Measurements from ENCODE around the gene OBI1. TPM values are rescaled to one million over a fixed set of nuclear protein-coding genes. Genes with fewer than 3 reads are reported as not detected.

The OBI1 gene
- total RNA-seq, 1 experiment from 2014 or later, result 14.0 TPM

DNA sequence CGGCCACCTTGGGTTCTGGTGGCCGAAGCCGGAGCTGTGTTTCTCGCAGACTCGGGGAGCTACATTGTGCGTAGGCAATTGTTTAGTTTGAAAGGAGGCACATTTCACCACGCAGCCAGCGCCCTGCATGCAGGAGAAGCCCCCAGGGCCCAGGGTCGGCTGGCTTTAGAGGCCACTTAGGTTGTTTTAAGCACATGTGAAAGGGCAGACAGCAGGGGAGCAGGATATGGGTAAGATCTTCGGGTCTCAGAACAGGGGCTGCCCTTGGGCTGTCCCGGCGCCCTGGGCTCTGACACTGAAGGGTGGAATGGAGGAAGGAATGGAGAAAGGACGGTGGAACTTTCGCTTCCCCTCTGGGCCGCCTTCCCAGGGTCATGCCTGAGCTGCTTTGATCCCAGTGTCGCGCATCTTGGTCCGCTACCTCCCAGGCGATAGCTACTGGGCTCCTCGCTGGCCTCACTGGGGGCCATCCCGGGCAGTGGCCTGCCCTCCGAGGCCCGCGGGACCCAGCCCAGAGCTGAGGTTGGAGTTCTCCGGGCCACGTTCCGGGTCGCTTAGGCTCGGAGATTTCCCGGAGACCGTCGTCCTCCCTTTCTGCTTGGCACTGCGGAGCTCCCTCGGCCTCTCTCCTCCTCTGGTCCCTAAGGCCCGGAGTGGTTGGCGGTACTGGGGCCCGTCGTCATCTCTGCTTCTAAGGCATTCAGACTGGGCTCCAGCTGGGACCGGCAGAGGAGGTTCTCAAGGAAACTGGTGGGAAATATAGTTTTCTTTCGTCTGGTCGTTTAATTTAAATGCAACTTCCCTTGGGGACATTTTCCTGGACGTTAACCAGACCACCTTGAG, 51.3 kb downstream of the OBI1 start:
- ChIA-PET CTCF (no interaction called here), POLR2A (no interaction called here), RAD21 (ENCODE audit: low non-redundant PET in 1 of 2, low total read pairs in 2 of 2, uncharacterized antibody in 2 of 2, unreplicated experiment in 2 of 2) (no interaction called here)
- intact Hi-C loops (cut with micrococcal nuclease), result no loop called here
- no peak for ATAC-seq
- Histone ChIP-seq H3K4me1 (ENCODE audit: control insufficient read depth in 1 of 2, insufficient read depth in 2 of 2, low read length in 2 of 2) (no peaks in the 10 kb centered on the region), H3K4me3 (replicated peaks in 1 of 2; ENCODE audit: low read depth in 1 of 2, low read length in 2 of 2) (no peak overlapping the region), H2AFZ (ENCODE audit: low read depth, low read length, poor library complexity, severe bottlenecking) (no peak overlapping the region), H4K20me1 (ENCODE audit: insufficient read depth) (no peaks in the 10 kb centered on the region), H3K4me2 (ENCODE audit: low read length) (no peak overlapping the region), H3K9me2 (ENCODE audit: insufficient read depth) (no peaks in the 10 kb centered on the region), H3K27ac (ENCODE audit: low read depth, low read length) (no peak overlapping the region), H3K36me3 (ENCODE audit: control insufficient read depth in 1 of 2, insufficient read depth in 2 of 2, low read length in 2 of 2) (no peaks in the 10 kb centered on the region), H3K27me3 (ENCODE audit: insufficient read depth, low read length) (peaks cover 6% of the 10 kb centered on the region; the same call in 1 of the 2 replicates), H3K9me3 (ENCODE audit: control insufficient read depth in 1 of 2, insufficient read depth in 1 of 2, low read depth in 1 of 2, low read length in 2 of 2) (no peaks in the 10 kb centered on the region), H3K79me2 (ENCODE audit: insufficient read depth, low read length) (no peaks in the 10 kb centered on the region), H3K9ac (ENCODE audit: low read length) (no peak overlapping the region)
- no peak for DNase-seq (ENCODE audit: low read depth, low spot score)
- no TSS peak for BruUV-seq (replicated peaks)
- TF ChIP-seq CBX3 (IDR thresholded peaks at IDR 0.05; ENCODE audit: low read depth) (no peak), EZH2phosphoT487 (IDR thresholded peaks at IDR 0.05; ENCODE audit: borderline replicate concordance) (no peak), SP1 (IDR thresholded peaks at IDR 0.05; ENCODE audit: low read depth) (no peak), POLR2A (IDR thresholded peaks at IDR 0.05; ENCODE audit: borderline replicate concordance, extremely low read depth, insufficient read depth, insufficient read length) (no peak), TCF7L2 (IDR thresholded peaks at IDR 0.05; ENCODE audit: borderline replicate concordance, extremely low read depth, insufficient read depth, insufficient read length) (no peak), CTCF (IDR thresholded peaks at IDR 0.05 in 2 of 3, conservative IDR thresholded peaks at IDR 0.05 in 1 of 3; ENCODE audit: borderline replicate concordance in 1 of 3, insufficient read depth in 1 of 3, low read depth in 2 of 3, low read length in 2 of 3) (no peak)
